SK-N-SH (cell line): ENCODE results near the gene PSD. TPM values are rescaled to one million over a fixed set of nuclear protein-coding genes. Genes with fewer than 3 reads are reported as not detected.

Experiments
- CTCF ChIA-PET: fragments of 300-600, 350-600 bp; formaldehyde crosslinking; extraction: SDS; loops from one replicate; lab custom pipeline; 2021; lab: Yijun Ruan, JAX
- POLR2A ChIA-PET: fragments of 350-600 bp; sonication (Branson Sonifier 250); formaldehyde crosslinking; extraction: SDS; loops from one replicate; lab custom pipeline; 2020; ENCODE audit warnings: antibody characterized with exemption, inconsistent platforms; lab: Yijun Ruan, JAX
- DNase-seq: peaks from one replicate; pipeline ENCODE4 v3.0.0; 2012
- H2AFZ ChIP-seq: fragments of 200-600 bp; sonication (generic); 2 replicates; pipeline ENCODE4 v1.8.1; 2016; ENCODE audit warnings: antibody characterized with exemption, mild to moderate bottlenecking, low read depth
- H3F3A ChIP-seq: fragments of 200-600 bp; sonication (generic); replicated peaks from 2 replicates; pipeline ENCODE3; 2016; ENCODE audit warnings: antibody characterized with exemption, mild to moderate bottlenecking; ENCODE audit not compliant: insufficient read depth
- H3K27ac ChIP-seq, 2 experiments: fragments of 200-500 bp in 1 of 2; fragments of 200-600 bp in 1 of 2; sonication (Bioruptor generic) in 1 of 2; sonication (generic), shearing (Covaris generic) in 1 of 2; 2 replicates each; pipeline versions ENCODE4 v1.5.1 to v1.6.1; 2014 to 2016; ENCODE audit warnings: low read depth in 2 of 2, inconsistent platforms in 1 of 2, low read length in 1 of 2, mild to moderate bottlenecking in 1 of 2, mixed read lengths in 1 of 2
- H3K27me3 ChIP-seq: fragments of 200-600 bp; sonication (generic), shearing (Covaris generic); 2 replicates; pipeline ENCODE4 v1.6.1; 2016; ENCODE audit warnings: mixed run types; ENCODE audit not compliant: insufficient read depth
- H3K36me3 ChIP-seq, 2 experiments: fragments of 200-500 bp in 1 of 2; fragments of 200-600 bp in 1 of 2; sonication (Bioruptor generic) in 1 of 2; sonication (generic) in 1 of 2; replicated peaks in 1 of 2; 2 replicates each; pipeline versions ENCODE3 to v1.5.1; 2014 to 2016; ENCODE audit warnings: low read length in 1 of 2, mild to moderate bottlenecking in 1 of 2; ENCODE audit not compliant: insufficient read depth in 2 of 2, control insufficient read depth in 1 of 2
- H3K4me1 ChIP-seq, 2 experiments: fragments of 200-500 bp in 1 of 2; fragments of 200-600 bp in 1 of 2; sonication (Bioruptor generic) in 1 of 2; sonication (generic), shearing (Covaris generic) in 1 of 2; 2 replicates each; pipeline versions ENCODE4 v1.5.1 to v1.6.1; 2014 to 2016; ENCODE audit warnings: low read depth in 1 of 2, low read length in 1 of 2, mixed run types in 1 of 2; ENCODE audit not compliant: insufficient read depth in 2 of 2, control insufficient read depth in 1 of 2
- H3K4me2 ChIP-seq: fragments of 200-600 bp; sonication (generic), shearing (Covaris generic); 2 replicates; pipeline ENCODE4 v1.6.1; 2017; ENCODE audit warnings: mixed run types
- H3K4me3 ChIP-seq, 2 experiments: fragments of 200-500 bp in 1 of 2; fragments of 200-600 bp in 1 of 2; sonication (Bioruptor generic) in 1 of 2; sonication (generic), shearing (Covaris generic) in 1 of 2; 2 replicates each; pipeline versions ENCODE4 v1.5.1 to v1.8.1; 2014 to 2016; ENCODE audit warnings: low read depth in 2 of 2, inconsistent platforms in 1 of 2, low read length in 1 of 2, mild to moderate bottlenecking in 1 of 2, mixed read lengths in 1 of 2, moderate library complexity in 1 of 2
- H3K79me2 ChIP-seq: fragments of 200-600 bp; sonication (generic); 2 replicates; pipeline ENCODE4 v1.8.1; 2017; ENCODE audit warnings: mild to moderate bottlenecking; ENCODE audit not compliant: insufficient read depth
- H3K9ac ChIP-seq: fragments of 200-600 bp; sonication (generic); 2 replicates; pipeline ENCODE4 v1.6.1; 2017; ENCODE audit warnings: mixed run types
- H3K9me2 ChIP-seq: fragments of 200-600 bp; sonication (generic); 2 replicates; pipeline ENCODE4 v1.6.1; 2017; ENCODE audit warnings: mixed run types
- H3K9me3 ChIP-seq: fragments of 200-600 bp; sonication (generic); 2 replicates; pipeline ENCODE4 v1.6.1; 2017; ENCODE audit warnings: mixed run types, mild to moderate bottlenecking, moderate library complexity
- H4K20me1 ChIP-seq: fragments of 200-600 bp; sonication (generic); 2 replicates; pipeline ENCODE4 v1.6.1; 2017; ENCODE audit warnings: mild to moderate bottlenecking, mixed run types; ENCODE audit not compliant: insufficient read depth
- ELF1 ChIP-seq: IDR thresholded peaks from 2 replicates; pipeline ENCODE4 v1.4.0; 2012
- EP300 ChIP-seq, 2 experiments: IDR thresholded peaks; 2 replicates each; pipeline versions ENCODE4 v1.4.0 to v1.6.1; 2012; ENCODE audit warnings: borderline replicate concordance in 1 of 2, low read depth in 1 of 2, low read length in 1 of 2
- FOSL2 ChIP-seq: IDR thresholded peaks from 2 replicates; pipeline ENCODE4 v1.4.0; 2012; ENCODE audit warnings: low read depth, mild to moderate bottlenecking, moderate library complexity, borderline replicate concordance
- FOXM1 ChIP-seq: IDR thresholded peaks from 2 replicates; pipeline ENCODE4 v1.4.0; 2012; ENCODE audit warnings: low read depth, mild to moderate bottlenecking
- GATA2 ChIP-seq: sonication (generic); formaldehyde crosslinking; IDR thresholded peaks from 2 replicates; pipeline ENCODE4 v1.5.0; 2020; ENCODE audit warnings: mild to moderate bottlenecking, missing genetic modification reagents
- MEF2A ChIP-seq: IDR thresholded peaks from 2 replicates; pipeline ENCODE4 v1.4.0; 2012; ENCODE audit warnings: low read depth, borderline replicate concordance
- MXI1 ChIP-seq: IDR thresholded peaks from 2 replicates; pipeline ENCODE4 v1.6.1; 2012; ENCODE audit warnings: mild to moderate bottlenecking, low read depth, low read length, improper control_type of control experiment
- NFIC ChIP-seq: IDR thresholded peaks from 2 replicates; pipeline ENCODE4 v1.4.0; 2012; ENCODE audit warnings: borderline replicate concordance
- PBX3 ChIP-seq: IDR thresholded peaks from 2 replicates; pipeline ENCODE4; 2012
- POLR2AphosphoS5 ChIP-seq: IDR thresholded peaks from 2 replicates; pipeline ENCODE4 v1.6.1; 2012; ENCODE audit warnings: low read depth, low read length
- RFX5 ChIP-seq: IDR thresholded peaks from 2 replicates; pipeline ENCODE4 v1.6.1; 2012; ENCODE audit warnings: mild to moderate bottlenecking, improper control_type of control experiment, low read length
- SIN3A ChIP-seq: IDR thresholded peaks from 2 replicates; pipeline ENCODE4 v1.6.1; 2012; ENCODE audit warnings: low read depth, mild to moderate bottlenecking, low read length, moderate library complexity, borderline replicate concordance
- SMC3 ChIP-seq: IDR thresholded peaks from 2 replicates; pipeline ENCODE4 v1.6.1; 2012; ENCODE audit warnings: low read depth, low read length, improper control_type of control experiment
- TEAD4 ChIP-seq: IDR thresholded peaks from 2 replicates; pipeline ENCODE4 v1.4.0; 2012; ENCODE audit warnings: mild to moderate bottlenecking, borderline replicate concordance; ENCODE audit not compliant: insufficient read depth
- USF1 ChIP-seq: IDR thresholded peaks from 2 replicates; pipeline ENCODE4 v1.4.0; 2012; ENCODE audit warnings: low read depth, borderline replicate concordance
- YY1 ChIP-seq: IDR thresholded peaks from 2 replicates; pipeline ENCODE4 v1.4.0; 2012; ENCODE audit warnings: low read depth, mild to moderate bottlenecking
- ZBTB33 ChIP-seq: IDR thresholded peaks from 2 replicates; pipeline ENCODE4 v1.4.0; 2012; ENCODE audit warnings: low read depth, borderline replicate concordance
- WGBS: methylation state at CpG from one replicate; pipeline ENCODE4 v1.1.6; 2017; ENCODE audit warnings: low lambda C conversion rate; 5-methylcytosine and 5-hydroxymethylcytosine counted together
- polyA plus RNA-seq, 3 experiments: library from polyadenylated mRNA; depleted of rRNA; stranded (reverse); fragments of >200 nt; gene quantifications; 2 replicates each; pipeline ENCODE4 v1.2.3, GENCODE V29; 2012
- TF ChIP-seq, protein P1 (sequence below): IDR thresholded peaks from 2 replicates; pipeline ENCODE4 v1.4.0; 2012; ENCODE audit warnings: low read depth
- TF ChIP-seq, protein P2 (sequence below): fragments of 150-350 bp; IDR thresholded peaks from 2 replicates; pipeline ENCODE4 v1.6.1; 2017; ENCODE audit warnings: antibody characterized with exemption, low read length, low read depth, borderline replicate concordance
- TF ChIP-seq, protein P3 (sequence below): IDR thresholded peaks from 2 replicates; pipeline ENCODE4 v1.6.1; 2012; ENCODE audit warnings: mild to moderate bottlenecking, low read depth, low read length, moderate library complexity

PSD gene
- polyA plus RNA-seq, 1 of the 3 experiments (the other 2 are of a cell fraction): 0.97 TPM

GRCh38 chr10:102435529-102436233 lies 17.1 kb upstream of the PSD start:
- Histone ChIP-seq H3K4me1 (peaks cover 0 to 6% of the 10 kb centered on the region in 2 experiments; a peak in 1 of 4 replicates), H3F3A (no peaks in the 10 kb centered on the region), H3K9me2 (no peaks in the 10 kb centered on the region), H3K9ac (no peak overlapping the region), H3K27ac (no peak overlapping the region), H3K79me2 (peaks cover 14% of the 10 kb centered on the region), H4K20me1 (no peaks in the 10 kb centered on the region), H3K9me3 (no peaks in the 10 kb centered on the region), H3K4me2 (no peak overlapping the region), H3K36me3 (peaks cover 0 to under 1% of the 10 kb centered on the region in 2 experiments), H3K27me3 (no peaks in the 10 kb centered on the region), H3K4me3 (no peak overlapping the region), H2AFZ (no peak overlapping the region)
- ChIA-PET CTCF (interaction anchor here (1.3 to 3.7 kb wide), 3 partner anchors 14 to 36 kb away, joined by 4 to 23 read pairs (median 10); partner anchors contain the start of genes C10orf95 and FBXL15), POLR2A (interaction anchor here (1.0 to 2.5 kb wide), 3 partner anchors 13 to 15 kb away, joined by 3 to 8 read pairs (median 4); partner anchors contain the start of gene C10orf95)
- WGBS: 65% methylated on average over 9 of the region's 14 CpGs
- TF ChIP-seq SIN3A: no peak
- TF ChIP-seq USF1: no peak
- TF ChIP-seq ZBTB33: no peak
- TF ChIP-seq TEAD4: no peak
- TF ChIP-seq, protein P1, sequence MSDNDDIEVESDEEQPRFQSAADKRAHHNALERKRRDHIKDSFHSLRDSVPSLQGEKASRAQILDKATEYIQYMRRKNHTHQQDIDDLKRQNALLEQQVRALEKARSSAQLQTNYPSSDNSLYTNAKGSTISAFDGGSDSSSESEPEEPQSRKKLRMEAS: no peak
- no peak for TF ChIP-seq YY1
- TF ChIP-seq PBX3: no peak
- TF ChIP-seq, protein P2, sequence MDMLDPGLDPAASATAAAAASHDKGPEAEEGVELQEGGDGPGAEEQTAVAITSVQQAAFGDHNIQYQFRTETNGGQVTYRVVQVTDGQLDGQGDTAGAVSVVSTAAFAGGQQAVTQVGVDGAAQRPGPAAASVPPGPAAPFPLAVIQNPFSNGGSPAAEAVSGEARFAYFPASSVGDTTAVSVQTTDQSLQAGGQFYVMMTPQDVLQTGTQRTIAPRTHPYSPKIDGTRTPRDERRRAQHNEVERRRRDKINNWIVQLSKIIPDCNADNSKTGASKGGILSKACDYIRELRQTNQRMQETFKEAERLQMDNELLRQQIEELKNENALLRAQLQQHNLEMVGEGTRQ: no peak
- no peak for TF ChIP-seq FOXM1
- TF ChIP-seq RFX5: no peak
- TF ChIP-seq, protein P3, sequence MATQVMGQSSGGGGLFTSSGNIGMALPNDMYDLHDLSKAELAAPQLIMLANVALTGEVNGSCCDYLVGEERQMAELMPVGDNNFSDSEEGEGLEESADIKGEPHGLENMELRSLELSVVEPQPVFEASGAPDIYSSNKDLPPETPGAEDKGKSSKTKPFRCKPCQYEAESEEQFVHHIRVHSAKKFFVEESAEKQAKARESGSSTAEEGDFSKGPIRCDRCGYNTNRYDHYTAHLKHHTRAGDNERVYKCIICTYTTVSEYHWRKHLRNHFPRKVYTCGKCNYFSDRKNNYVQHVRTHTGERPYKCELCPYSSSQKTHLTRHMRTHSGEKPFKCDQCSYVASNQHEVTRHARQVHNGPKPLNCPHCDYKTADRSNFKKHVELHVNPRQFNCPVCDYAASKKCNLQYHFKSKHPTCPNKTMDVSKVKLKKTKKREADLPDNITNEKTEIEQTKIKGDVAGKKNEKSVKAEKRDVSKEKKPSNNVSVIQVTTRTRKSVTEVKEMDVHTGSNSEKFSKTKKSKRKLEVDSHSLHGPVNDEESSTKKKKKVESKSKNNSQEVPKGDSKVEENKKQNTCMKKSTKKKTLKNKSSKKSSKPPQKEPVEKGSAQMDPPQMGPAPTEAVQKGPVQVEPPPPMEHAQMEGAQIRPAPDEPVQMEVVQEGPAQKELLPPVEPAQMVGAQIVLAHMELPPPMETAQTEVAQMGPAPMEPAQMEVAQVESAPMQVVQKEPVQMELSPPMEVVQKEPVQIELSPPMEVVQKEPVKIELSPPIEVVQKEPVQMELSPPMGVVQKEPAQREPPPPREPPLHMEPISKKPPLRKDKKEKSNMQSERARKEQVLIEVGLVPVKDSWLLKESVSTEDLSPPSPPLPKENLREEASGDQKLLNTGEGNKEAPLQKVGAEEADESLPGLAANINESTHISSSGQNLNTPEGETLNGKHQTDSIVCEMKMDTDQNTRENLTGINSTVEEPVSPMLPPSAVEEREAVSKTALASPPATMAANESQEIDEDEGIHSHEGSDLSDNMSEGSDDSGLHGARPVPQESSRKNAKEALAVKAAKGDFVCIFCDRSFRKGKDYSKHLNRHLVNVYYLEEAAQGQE: no peak
- TF ChIP-seq NFIC: no peak
- TF ChIP-seq MXI1: no peak
- TF ChIP-seq MEF2A: no peak
- no peak for TF ChIP-seq SMC3
- TF ChIP-seq FOSL2: no peak
- TF ChIP-seq ELF1: no peak
- TF ChIP-seq EP300 (IDR thresholded peaks at IDR 0.05; ENCODE audit: borderline replicate concordance in 1 of 2, low read depth in 1 of 2, low read length in 1 of 2): no peak
- TF ChIP-seq GATA2 (CRISPR knock-in tag): no peak
- no peak for TF ChIP-seq POLR2AphosphoS5
- DNase-seq: no peak
